Stomach (tissue), 9 donors: ENCODE data around the gene DOCK4. TPM values are rescaled to one million over a fixed set of nuclear protein-coding genes. Genes with fewer than 3 reads are reported as not detected.

Experiments used
- DNase-seq, 2 donors: peaks; one replicate each; pipeline versions ENCODE4 v3.0.0 to v3.0.0-alpha.2; 2013 to 2019
- H3K27ac ChIP-seq, 5 donors: fragments of 200-600 bp in 4 of 5; sonication (generic) in 4 of 5; one replicate each; pipeline ENCODE4 v1.5.1; 2013 to 2019; ENCODE audit warnings: mild to moderate bottlenecking in 1 of 5, moderate library complexity in 1 of 5
- H3K27me3 ChIP-seq, 3 donors: fragments of 200-600 bp; sonication (generic); one replicate each; pipeline ENCODE4 v1.5.1; 2017 to 2019; ENCODE audit warnings: mixed run types in 1 of 3
- H3K36me3 ChIP-seq, 4 donors: fragments of 200-600 bp; sonication (generic); 1 replicate in 3 of 4; 2 replicates in 1 of 4; pipeline ENCODE4 v1.5.1; 2016 to 2019
- H3K4me1 ChIP-seq, 4 donors: fragments of 200-600 bp; sonication (generic); one replicate each; pipeline ENCODE4 v1.5.1; 2016 to 2019
- H3K4me3 ChIP-seq, 4 donors: fragments of 200-600 bp; sonication (generic) in 3 of 4; one replicate each; pipeline ENCODE4 v1.5.1; 2016 to 2019; ENCODE audit warnings: mild to moderate bottlenecking in 1 of 4
- H3K9me3 ChIP-seq, 4 donors: fragments of 200-600 bp; sonication (generic); one replicate each; pipeline ENCODE4 v1.5.1; 2016 to 2019
- CTCF ChIP-seq, 7 experiments: fragments of 450-650 bp in 4 of 7; fragments of 200-600 bp in 3 of 7; sonication (generic) in 3 of 7; IDR thresholded peaks; one replicate each; pipeline ENCODE4 v1.5.1; 2016 to 2019; ENCODE audit warnings: antibody characterized with exemption in 7 of 7, control low read depth in 2 of 7, mild to moderate bottlenecking in 1 of 7
- EP300 ChIP-seq: sonication (generic); formaldehyde crosslinking; IDR thresholded peaks from one replicate; pipeline ENCODE4 v1.6.1; 2017; ENCODE audit warnings: antibody characterized with exemption
- POLR2A ChIP-seq, 4 donors: fragments of 450-650 bp; IDR thresholded peaks; one replicate each; pipeline ENCODE4 v1.6.1; 2016; ENCODE audit warnings: antibody characterized with exemption in 4 of 4, control low read depth in 2 of 4, mild to moderate bottlenecking in 1 of 4, moderate library complexity in 1 of 4
- POLR2AphosphoS5 ChIP-seq, 3 donors: sonication (generic); formaldehyde crosslinking; IDR thresholded peaks; one replicate each; pipeline ENCODE4 v1.6.1; 2016; ENCODE audit warnings: antibody characterized with exemption in 3 of 3
- WGBS, 5 donors: extraction: QIAGEN DNeasy Blood & Tissue Kit in 3 of 5; methylation state at CpG; one replicate each; pipeline versions ENCODE4 v1.1.5 to v1.1.7; 2013 to 2018; 5-methylcytosine and 5-hydroxymethylcytosine counted together
- intact Hi-C: fragments of 100-400 bp; cut with DNase I; formaldehyde crosslinking; loops from one replicate; pipeline ENCODE4 v1.15.1; 2023; ENCODE audit warnings: low total_unique reads
- polyA plus RNA-seq, 3 donors: library from polyadenylated mRNA; stranded (reverse); fragments of 200-250 nt; gene quantifications; one replicate each; pipeline ENCODE4 v1.2.3, GENCODE V29; 2013
- total RNA-seq, 5 donors: library from RNA; depleted of rRNA; stranded (reverse); fragments of >200 nt; gene quantifications; one replicate each; pipeline versions ENCODE4 v1.1.0 to v1.2.3, GENCODE V29; 2014 to 2016
- donor health status: healthy with polysubstance abuse.
- donor health status: Bipolar disorder and iron deficiency.
- donor health status: healthy.

DOCK4 gene
- total and polyA plus RNA-seq, 8 donors: 1.1 to 54.9 (median 16.4) TPM

DNA sequence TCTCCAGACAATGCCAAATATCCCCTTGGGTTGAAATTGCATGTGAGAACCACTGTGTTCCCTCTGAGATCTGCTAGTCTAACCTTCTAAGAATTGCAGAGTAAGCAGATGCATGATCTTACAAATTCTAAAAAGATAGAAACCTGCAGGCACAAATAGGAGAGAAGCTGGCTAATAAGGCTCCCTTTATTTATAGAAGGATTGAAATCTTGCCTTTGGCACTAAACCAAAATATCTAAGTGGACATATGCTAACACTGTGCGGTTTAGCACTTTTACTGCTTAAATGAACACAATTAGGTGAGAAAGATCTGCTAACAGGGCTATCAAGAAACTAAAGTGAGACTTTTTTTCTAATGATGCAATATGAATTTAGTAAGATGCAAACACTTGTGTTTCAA, 225.5 kb downstream of the DOCK4 start:
- Histone ChIP-seq H3K27ac (no peak overlapping the region), H3K9me3 (no peaks in the 10 kb centered on the region), H3K36me3 (peaks cover 0 to 12% (median 6%) of the 10 kb centered on the region in 4 donors), H3K4me3 (no peak overlapping the region), H3K4me1 (no peaks in the 10 kb centered on the region), H3K27me3 (no peaks in the 10 kb centered on the region)
- TF ChIP-seq POLR2AphosphoS5 (IDR thresholded peaks at IDR 0.05) (no peak), EP300 (no peak), POLR2A (IDR thresholded peaks at IDR 0.05) (no peak), CTCF (IDR thresholded peaks at IDR 0.05) (no peak)
- 16 to 63% (median 43%) methylated on average over 1 of the region's 1 CpG for WGBS, 5 donors
- no peak for DNase-seq
- intact Hi-C loops: no loop called here

- no peak for DNase-seq
- intact Hi-C loops: no loop called here
- Histone ChIP-seq H3K4me1 (no peaks in the 10 kb centered on the region), H3K4me3 (no peak overlapping the region), H3K9me3 (no peaks in the 10 kb centered on the region), H3K36me3 (no peaks in the 10 kb centered on the region), H3K27me3 (no peaks in the 10 kb centered on the region), H3K27ac (no peak overlapping the region)
- TF ChIP-seq EP300 (no peak), POLR2AphosphoS5 (IDR thresholded peaks at IDR 0.05) (no peak), CTCF (IDR thresholded peaks at IDR 0.05) (no peak), POLR2A (IDR thresholded peaks at IDR 0.05) (no peak)
- 37 to 53% (median 48%) methylated on average over 4 of the region's 4 CpGs for WGBS, 5 donors
Observed at GRCh38 chr7:111975346-111975745, 230.9 kb downstream of the DOCK4 start.

DNA sequence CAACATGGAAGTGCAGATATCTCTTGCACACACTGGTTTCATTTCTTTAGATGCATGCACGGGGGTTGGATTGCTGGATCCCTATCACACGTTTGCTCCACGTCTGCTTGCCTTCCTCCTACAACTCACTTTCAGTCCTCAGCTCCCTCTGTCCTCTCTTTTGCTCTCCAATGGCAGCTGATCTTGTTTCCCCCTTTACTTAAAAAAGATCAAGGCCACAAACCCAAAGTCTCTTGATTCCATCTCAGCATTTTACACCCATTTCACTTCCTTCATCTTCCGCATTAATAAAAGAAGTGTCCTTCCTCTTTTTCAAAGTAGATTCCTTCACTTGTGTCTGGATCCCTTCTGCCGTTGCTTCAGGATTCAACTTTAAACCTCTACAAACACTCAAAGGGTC, 245.2 kb downstream of the DOCK4 start:
- intact Hi-C loops: no loop called here
- WGBS, 5 donors: 85 to 89% (median 88%) methylated on average over 5 of the region's 5 CpGs
- DNase-seq: no peak

DNA sequence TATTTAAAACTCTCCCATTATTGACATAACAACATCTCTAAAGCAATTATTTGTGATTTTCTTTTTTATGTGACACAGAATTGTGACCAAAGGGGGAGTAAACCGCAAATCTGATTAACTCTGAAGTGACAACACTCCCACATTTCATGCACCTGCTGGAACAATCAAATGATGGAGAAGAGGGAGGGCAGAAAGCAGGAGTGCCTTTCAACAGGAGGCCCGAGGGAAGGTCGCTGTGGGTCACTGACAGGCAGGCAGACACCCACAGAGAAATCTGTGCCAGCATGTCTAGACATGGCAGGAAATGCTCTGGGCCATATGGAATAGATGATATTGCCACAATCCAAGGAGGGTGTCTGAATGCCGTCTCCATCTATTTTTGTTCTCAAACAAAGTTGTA, 247.3 kb downstream of the DOCK4 start:
- Histone ChIP-seq H3K27me3 (no peaks in the 10 kb centered on the region), H3K4me1 (no peaks in the 10 kb centered on the region), H3K4me3 (no peak overlapping the region), H3K36me3 (no peaks in the 10 kb centered on the region), H3K27ac (no peak overlapping the region), H3K9me3 (no peaks in the 10 kb centered on the region)
- no peak for TF ChIP-seq CTCF (IDR thresholded peaks at IDR 0.05)
- TF ChIP-seq EP300: no peak
- no peak for TF ChIP-seq POLR2AphosphoS5 (IDR thresholded peaks at IDR 0.05)
- no peak for TF ChIP-seq POLR2A (IDR thresholded peaks at IDR 0.05)
- 49 to 74% (median 61%) methylated on average over 4 of the region's 4 CpGs for WGBS, 5 donors
- DNase-seq: no peak
- intact Hi-C loops: no loop called here

More for the DNA sequence above, 245.2 kb downstream of the DOCK4 start:
- no peaks in the 10 kb centered on the region for H3K4me1 ChIP-seq
- no peaks in the 10 kb centered on the region for H3K9me3 ChIP-seq
- no peaks in the 10 kb centered on the region for H3K36me3 ChIP-seq
- no peak overlapping the region for H3K4me3 ChIP-seq
- TF ChIP-seq POLR2AphosphoS5 (IDR thresholded peaks at IDR 0.05) (no peak), EP300 (no peak), CTCF (IDR thresholded peaks at IDR 0.05) (no peak), POLR2A (IDR thresholded peaks at IDR 0.05) (no peak)
- H3K27ac ChIP-seq: no peak overlapping the region
- H3K27me3 ChIP-seq: no peaks in the 10 kb centered on the region
